ENCODE results near the gene POLE2. TPM values are rescaled to one million over a fixed set of nuclear protein-coding genes. Genes with fewer than 3 reads are reported as not detected.
A peak's percentile ranks its signal among the peaks of the same experiment; 100 is the strongest.
"Not testable (repeated sequence)": the region's sequence is repeated elsewhere in the genome, so short reads cannot be mapped to it uniquely, and the experiment has no call there.

Gene POLE2
- total and polyA plus RNA-seq, 2 donors (not counting 1 experiment from before 2014, with no cell fraction given), result 4.5 to 8.7 TPM

DNA sequence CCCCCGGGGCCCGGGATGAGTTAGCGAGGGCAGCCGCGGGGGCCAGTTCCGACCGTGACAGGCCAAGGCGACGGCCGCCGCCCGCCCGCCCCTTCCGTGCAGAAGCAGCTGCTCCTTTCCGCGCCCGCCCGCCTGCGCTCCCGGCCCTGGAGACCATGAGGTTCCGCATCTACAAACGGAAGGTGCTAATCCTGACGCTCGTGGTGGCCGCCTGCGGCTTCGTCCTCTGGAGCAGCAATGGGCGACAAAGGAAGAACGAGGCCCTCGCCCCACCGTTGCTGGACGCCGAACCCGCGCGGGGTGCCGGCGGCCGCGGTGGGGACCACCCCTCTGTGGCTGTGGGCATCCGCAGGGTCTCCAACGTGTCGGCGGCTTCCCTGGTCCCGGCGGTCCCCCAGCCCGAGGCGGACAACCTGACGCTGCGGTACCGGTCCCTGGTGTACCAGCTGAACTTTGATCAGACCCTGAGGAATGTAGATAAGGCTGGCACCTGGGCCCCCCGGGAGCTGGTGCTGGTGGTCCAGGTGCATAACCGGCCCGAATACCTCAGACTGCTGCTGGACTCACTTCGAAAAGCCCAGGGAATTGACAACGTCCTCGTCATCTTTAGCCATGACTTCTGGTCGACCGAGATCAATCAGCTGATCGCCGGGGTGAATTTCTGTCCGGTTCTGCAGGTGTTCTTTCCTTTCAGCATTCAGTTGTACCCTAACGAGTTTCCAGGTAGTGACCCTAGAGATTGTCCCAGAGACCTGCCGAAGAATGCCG, 66.7 kb downstream of the POLE2 start:
- H3K27me3 ChIP-seq (ENCODE audit: control insufficient read depth, insufficient read depth, low read length), result no peaks in the 10 kb centered on the region
- peaks cover 12% of the 10 kb centered on the region for H3K4me1 ChIP-seq (ENCODE audit: control insufficient read depth, extremely low read depth, insufficient read depth, low read length)
- peaks cover 6% of the 10 kb centered on the region for H3K36me3 ChIP-seq (ENCODE audit: control insufficient read depth, insufficient read depth, low read length)
- TF ChIP-seq, protein P1, sequence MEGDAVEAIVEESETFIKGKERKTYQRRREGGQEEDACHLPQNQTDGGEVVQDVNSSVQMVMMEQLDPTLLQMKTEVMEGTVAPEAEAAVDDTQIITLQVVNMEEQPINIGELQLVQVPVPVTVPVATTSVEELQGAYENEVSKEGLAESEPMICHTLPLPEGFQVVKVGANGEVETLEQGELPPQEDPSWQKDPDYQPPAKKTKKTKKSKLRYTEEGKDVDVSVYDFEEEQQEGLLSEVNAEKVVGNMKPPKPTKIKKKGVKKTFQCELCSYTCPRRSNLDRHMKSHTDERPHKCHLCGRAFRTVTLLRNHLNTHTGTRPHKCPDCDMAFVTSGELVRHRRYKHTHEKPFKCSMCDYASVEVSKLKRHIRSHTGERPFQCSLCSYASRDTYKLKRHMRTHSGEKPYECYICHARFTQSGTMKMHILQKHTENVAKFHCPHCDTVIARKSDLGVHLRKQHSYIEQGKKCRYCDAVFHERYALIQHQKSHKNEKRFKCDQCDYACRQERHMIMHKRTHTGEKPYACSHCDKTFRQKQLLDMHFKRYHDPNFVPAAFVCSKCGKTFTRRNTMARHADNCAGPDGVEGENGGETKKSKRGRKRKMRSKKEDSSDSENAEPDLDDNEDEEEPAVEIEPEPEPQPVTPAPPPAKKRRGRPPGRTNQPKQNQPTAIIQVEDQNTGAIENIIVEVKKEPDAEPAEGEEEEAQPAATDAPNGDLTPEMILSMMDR (conservative IDR thresholded peaks at IDR 0.05 in 1 of 2, IDR thresholded peaks at IDR 0.05 in 1 of 2; ENCODE audit: low read depth in 1 of 2, low read length in 2 of 2), result no peak
- no peak for TF ChIP-seq EZH2 (IDR thresholded peaks at IDR 0.05; ENCODE audit: low read length, missing control alignments)
- peak overlapping the region; percentile 98 for H3K27ac ChIP-seq (ENCODE audit: insufficient read depth, low read length)
- H3K79me2 ChIP-seq (ENCODE audit: control insufficient read depth, insufficient read depth, low read length), result peaks cover 64% of the 10 kb centered on the region
- H3K9me3 ChIP-seq (ENCODE audit: control insufficient read depth, insufficient read depth, low read depth, low read length), result no peaks in the 10 kb centered on the region
- DNase-seq (ENCODE audit: low read depth in 2 of 2), result peak; percentile 59 to 68
- H3K4me3 ChIP-seq (replicated peaks in 1 of 4; ENCODE audit: control extremely low read depth in 1 of 4, insufficient read depth in 1 of 4, low read depth in 3 of 4, low read length in 4 of 4), result peak overlapping the region; percentile 84 to 98 (median 95)
- H4K20me1 ChIP-seq (ENCODE audit: control insufficient read depth, extremely low read depth, insufficient read depth, low read length), result no peaks in the 10 kb centered on the region
- peak overlapping the region; percentile 89 for H3K9ac ChIP-seq (ENCODE audit: insufficient read depth, low read length)
- H3K4me2 ChIP-seq (ENCODE audit: extremely low read depth, insufficient read depth, low read length), result peak overlapping the region; percentile 80
- H2AFZ ChIP-seq (ENCODE audit: low read length), result peak overlapping the region; percentile 86

DNA sequence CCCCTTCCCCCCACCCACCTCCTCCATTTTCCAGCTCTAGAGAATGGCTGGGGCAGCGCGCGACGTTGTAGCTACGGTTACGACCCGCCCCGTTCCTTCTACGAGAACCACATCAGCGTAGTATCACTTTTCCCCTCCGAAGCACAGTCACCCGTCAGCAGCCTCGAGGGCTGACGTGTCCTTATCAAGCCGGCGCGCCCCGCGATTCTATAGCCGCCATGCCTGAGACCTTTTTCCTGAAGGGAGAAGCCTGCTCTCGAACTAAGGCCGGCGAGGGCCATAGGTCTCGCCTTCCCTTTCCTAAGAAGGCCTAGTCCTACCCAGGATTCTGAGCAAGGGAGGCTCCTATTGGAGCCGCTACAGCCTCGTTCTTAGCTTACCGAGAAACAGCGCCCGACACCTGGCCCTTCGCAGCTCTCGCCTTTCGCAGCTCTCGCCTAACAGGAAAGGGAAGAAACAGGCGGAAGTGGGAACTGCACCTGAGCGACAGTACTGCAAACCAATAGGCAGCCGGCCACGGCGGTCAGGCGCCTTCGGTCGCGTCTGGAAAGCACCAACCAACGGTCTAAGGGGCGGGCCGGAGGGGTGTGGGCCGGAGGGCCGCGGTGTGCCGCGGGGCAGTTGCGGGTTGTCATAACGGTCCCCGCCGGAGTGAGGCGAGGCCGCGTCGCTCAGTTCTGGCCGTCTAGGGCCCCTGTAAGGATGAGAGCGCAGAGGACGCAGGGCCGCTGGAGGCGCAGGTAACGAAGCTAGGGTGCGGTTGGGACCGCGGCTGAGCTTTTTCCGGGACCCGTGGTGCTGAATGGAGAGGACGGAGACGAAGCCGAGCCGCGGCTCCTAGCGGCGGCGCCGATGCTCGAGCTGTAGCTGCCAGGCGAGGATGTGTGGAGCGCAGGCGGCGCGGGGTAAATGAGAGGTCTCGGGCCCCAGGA, 67.6 kb downstream of the POLE2 start, which contains the start of the genes MGAT2 and RPL36AL:
MGAT2 (plus strand) TSS at position 618 of the 932 bp plus-strand sequence. CDS start 470 bp downstream, outside the sequence.
RPL36AL (minus strand) TSS at position 445 of the 932 bp plus-strand sequence. CDS start 1,522 bp downstream, outside the sequence.
- Histone ChIP-seq H3K4me1 (ENCODE audit: control insufficient read depth, extremely low read depth, insufficient read depth, low read length) (peaks cover 12% of the 10 kb centered on the region), H3K79me2 (ENCODE audit: control insufficient read depth, insufficient read depth, low read length) (peaks cover 64% of the 10 kb centered on the region), H3K36me3 (ENCODE audit: control insufficient read depth, insufficient read depth, low read length) (peaks cover 6% of the 10 kb centered on the region), H3K4me2 (ENCODE audit: extremely low read depth, insufficient read depth, low read length) (peak within 1 kb of the TSS; percentile 80), H3K27me3 (ENCODE audit: control insufficient read depth, insufficient read depth, low read length) (no peaks in the 10 kb centered on the region), H3K9ac (ENCODE audit: insufficient read depth, low read length) (peak within 1 kb of the TSS; percentile 89), H4K20me1 (ENCODE audit: control insufficient read depth, extremely low read depth, insufficient read depth, low read length) (no peaks in the 10 kb centered on the region), H3K4me3 (replicated peaks in 1 of 4; ENCODE audit: control extremely low read depth in 1 of 4, insufficient read depth in 1 of 4, low read depth in 3 of 4, low read length in 4 of 4) (peak within 1 kb of the TSS; percentile 84 to 98 (median 95)), H3K9me3 (ENCODE audit: control insufficient read depth, insufficient read depth, low read depth, low read length) (no peaks in the 10 kb centered on the region), H3K27ac (ENCODE audit: insufficient read depth, low read length) (peak within 1 kb of the TSS; percentile 98), H2AFZ (ENCODE audit: low read length) (peak within 1 kb of the TSS; percentile 86)
- DNase-seq (ENCODE audit: low read depth in 2 of 2), result peak; percentile 99
- TF ChIP-seq, protein P1 (conservative IDR thresholded peaks at IDR 0.05 in 1 of 2, IDR thresholded peaks at IDR 0.05 in 1 of 2; ENCODE audit: low read depth in 1 of 2, low read length in 2 of 2), result peak; percentile 33 to 36
- no peak for TF ChIP-seq EZH2 (IDR thresholded peaks at IDR 0.05; ENCODE audit: low read length, missing control alignments)

DNA sequence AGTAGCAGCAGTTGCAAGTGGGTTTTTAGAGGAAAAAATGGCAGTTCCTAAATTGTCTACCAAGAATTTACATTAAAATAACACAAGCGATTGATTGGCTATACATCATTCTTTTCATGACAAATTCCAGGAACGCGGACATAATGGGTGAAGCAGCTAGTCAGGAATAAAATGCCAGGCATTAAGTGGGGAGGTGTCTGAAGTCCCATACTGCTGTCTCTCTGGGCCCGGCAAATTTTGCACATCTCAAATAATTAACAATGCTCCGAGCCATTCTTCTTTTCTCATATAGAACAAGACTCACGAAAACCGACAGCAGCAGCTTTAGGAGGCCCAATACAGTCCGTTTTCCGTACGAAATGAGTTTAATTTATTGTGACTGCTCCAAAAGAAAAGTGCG, 68.3 kb downstream of the POLE2 start:
- no peak for TF ChIP-seq EZH2 (IDR thresholded peaks at IDR 0.05; ENCODE audit: low read length, missing control alignments)
- TF ChIP-seq, protein P1 (conservative IDR thresholded peaks at IDR 0.05 in 1 of 2, IDR thresholded peaks at IDR 0.05 in 1 of 2; ENCODE audit: low read depth in 1 of 2, low read length in 2 of 2), result no peak
- Histone ChIP-seq H3K27ac (ENCODE audit: insufficient read depth, low read length) (peak overlapping the region; percentile 98), H3K4me3 (replicated peaks in 1 of 4; ENCODE audit: control extremely low read depth in 1 of 4, insufficient read depth in 1 of 4, low read depth in 3 of 4, low read length in 4 of 4) (peak overlapping the region; percentile 84 to 98 (median 95)), H3K9me3 (ENCODE audit: control insufficient read depth, insufficient read depth, low read depth, low read length) (no peaks in the 10 kb centered on the region), H3K36me3 (ENCODE audit: control insufficient read depth, insufficient read depth, low read length) (peaks cover 6% of the 10 kb centered on the region), H2AFZ (ENCODE audit: low read length) (no peak overlapping the region), H3K9ac (ENCODE audit: insufficient read depth, low read length) (peak overlapping the region; percentile 89), H3K27me3 (ENCODE audit: control insufficient read depth, insufficient read depth, low read length) (no peaks in the 10 kb centered on the region), H3K4me2 (ENCODE audit: extremely low read depth, insufficient read depth, low read length) (peak overlapping the region; percentile 66), H4K20me1 (ENCODE audit: control insufficient read depth, extremely low read depth, insufficient read depth, low read length) (no peaks in the 10 kb centered on the region), H3K79me2 (ENCODE audit: control insufficient read depth, insufficient read depth, low read length) (peaks cover 63% of the 10 kb centered on the region), H3K4me1 (ENCODE audit: control insufficient read depth, extremely low read depth, insufficient read depth, low read length) (peaks cover 12% of the 10 kb centered on the region)
- no peak for DNase-seq (ENCODE audit: low read depth in 2 of 2)

DNA sequence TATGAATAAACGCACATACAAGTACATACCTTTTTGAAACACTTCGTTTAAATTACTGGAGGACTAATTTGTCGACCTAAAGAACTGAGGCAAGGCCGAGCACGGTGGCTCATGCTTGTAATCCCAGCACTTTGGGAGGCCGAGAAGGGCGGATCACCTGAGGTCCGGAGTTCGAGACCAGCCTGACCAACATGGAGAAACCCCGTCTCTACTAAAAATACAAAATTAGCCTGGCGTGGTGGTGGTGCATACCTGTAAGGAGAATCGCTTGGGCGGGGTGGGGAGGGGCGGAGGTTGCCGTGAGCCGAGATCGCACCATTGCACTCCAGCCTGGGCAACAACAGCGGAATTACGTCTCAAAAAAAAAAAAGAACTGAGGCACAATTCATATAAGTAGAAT, 68.7 kb downstream of the POLE2 start:
- Histone ChIP-seq H3K4me2 (ENCODE audit: extremely low read depth, insufficient read depth, low read length) (peak overlapping the region; percentile 75), H3K9ac (ENCODE audit: insufficient read depth, low read length) (peak overlapping the region; percentile 89), H3K79me2 (ENCODE audit: control insufficient read depth, insufficient read depth, low read length) (peaks cover 62% of the 10 kb centered on the region), H3K4me3 (replicated peaks in 1 of 4; ENCODE audit: control extremely low read depth in 1 of 4, insufficient read depth in 1 of 4, low read depth in 3 of 4, low read length in 4 of 4) (peak overlapping the region; percentile 84 to 98 (median 95)), H3K4me1 (ENCODE audit: control insufficient read depth, extremely low read depth, insufficient read depth, low read length) (peaks cover 12% of the 10 kb centered on the region)
- H3K9me3 ChIP-seq (ENCODE audit: control insufficient read depth, insufficient read depth, low read depth, low read length); H3K27ac ChIP-seq (ENCODE audit: insufficient read depth, low read length); H2AFZ ChIP-seq (ENCODE audit: low read length); H4K20me1 ChIP-seq (ENCODE audit: control insufficient read depth, extremely low read depth, insufficient read depth, low read length); DNase-seq (ENCODE audit: low read depth in 2 of 2); H3K27me3 ChIP-seq (ENCODE audit: control insufficient read depth, insufficient read depth, low read length); H3K36me3 ChIP-seq (ENCODE audit: control insufficient read depth, insufficient read depth, low read length): not testable (repeated sequence)
